Measurements from ENCODE around the gene PREX1.
"Not testable (repeated sequence)": the region's sequence is repeated elsewhere in the genome, so short reads cannot be mapped to it uniquely, and the experiment has no call there.

The PREX1 gene, protein sequence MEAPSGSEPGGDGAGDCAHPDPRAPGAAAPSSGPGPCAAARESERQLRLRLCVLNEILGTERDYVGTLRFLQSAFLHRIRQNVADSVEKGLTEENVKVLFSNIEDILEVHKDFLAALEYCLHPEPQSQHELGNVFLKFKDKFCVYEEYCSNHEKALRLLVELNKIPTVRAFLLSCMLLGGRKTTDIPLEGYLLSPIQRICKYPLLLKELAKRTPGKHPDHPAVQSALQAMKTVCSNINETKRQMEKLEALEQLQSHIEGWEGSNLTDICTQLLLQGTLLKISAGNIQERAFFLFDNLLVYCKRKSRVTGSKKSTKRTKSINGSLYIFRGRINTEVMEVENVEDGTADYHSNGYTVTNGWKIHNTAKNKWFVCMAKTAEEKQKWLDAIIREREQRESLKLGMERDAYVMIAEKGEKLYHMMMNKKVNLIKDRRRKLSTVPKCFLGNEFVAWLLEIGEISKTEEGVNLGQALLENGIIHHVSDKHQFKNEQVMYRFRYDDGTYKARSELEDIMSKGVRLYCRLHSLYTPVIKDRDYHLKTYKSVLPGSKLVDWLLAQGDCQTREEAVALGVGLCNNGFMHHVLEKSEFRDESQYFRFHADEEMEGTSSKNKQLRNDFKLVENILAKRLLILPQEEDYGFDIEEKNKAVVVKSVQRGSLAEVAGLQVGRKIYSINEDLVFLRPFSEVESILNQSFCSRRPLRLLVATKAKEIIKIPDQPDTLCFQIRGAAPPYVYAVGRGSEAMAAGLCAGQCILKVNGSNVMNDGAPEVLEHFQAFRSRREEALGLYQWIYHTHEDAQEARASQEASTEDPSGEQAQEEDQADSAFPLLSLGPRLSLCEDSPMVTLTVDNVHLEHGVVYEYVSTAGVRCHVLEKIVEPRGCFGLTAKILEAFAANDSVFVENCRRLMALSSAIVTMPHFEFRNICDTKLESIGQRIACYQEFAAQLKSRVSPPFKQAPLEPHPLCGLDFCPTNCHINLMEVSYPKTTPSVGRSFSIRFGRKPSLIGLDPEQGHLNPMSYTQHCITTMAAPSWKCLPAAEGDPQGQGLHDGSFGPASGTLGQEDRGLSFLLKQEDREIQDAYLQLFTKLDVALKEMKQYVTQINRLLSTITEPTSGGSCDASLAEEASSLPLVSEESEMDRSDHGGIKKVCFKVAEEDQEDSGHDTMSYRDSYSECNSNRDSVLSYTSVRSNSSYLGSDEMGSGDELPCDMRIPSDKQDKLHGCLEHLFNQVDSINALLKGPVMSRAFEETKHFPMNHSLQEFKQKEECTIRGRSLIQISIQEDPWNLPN (N-terminal part only)

DNA sequence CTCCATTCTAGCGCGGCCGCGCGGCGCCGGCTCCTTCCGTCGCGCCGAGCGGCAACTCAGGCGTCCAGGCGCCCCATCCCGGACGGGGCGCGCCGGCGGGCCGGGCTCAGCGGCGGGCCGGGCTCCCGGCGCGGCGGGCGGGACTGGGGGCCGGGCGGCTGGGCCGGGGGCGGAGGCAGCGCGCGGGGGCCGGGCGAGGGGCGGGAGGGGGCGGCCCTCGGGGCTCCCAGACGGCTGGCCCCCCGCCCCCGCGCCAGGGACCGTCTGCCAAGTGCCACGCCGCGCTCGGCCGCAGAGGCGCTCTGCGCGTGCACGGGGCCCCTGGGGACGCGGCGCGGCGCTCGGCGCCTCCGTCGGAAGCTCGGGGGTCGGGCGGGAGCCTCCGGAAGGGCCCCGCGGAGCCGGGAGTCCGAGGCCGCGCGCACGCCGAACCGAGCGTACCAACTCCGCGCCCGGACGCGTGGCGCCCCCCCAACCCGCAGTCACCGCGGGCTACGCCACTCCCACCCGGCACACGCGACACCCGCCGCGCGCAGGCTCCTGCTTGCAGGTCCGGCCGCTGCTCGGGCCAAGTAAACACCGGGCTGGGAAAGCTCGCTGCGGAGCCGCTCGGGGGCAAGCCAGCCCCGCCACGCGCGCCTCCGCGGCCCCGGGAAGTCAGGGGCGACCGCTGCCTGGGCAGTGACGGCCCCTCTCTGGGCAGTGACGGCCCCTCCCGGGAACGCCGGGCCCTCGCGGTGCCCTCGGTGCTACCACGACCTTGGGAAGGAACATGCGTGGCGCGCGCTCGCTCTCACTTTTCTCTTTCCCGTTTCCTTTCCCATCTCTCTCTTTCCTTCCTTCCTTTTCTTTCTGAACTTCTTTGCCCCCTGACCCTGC lies at the start of gene PREX1:
TSS of gene PREX1 (minus strand) at position 145 of the 879 bp plus-strand sequence. CDS start at position 6, 139 bp downstream.
- DNase-seq = no peak

DNA sequence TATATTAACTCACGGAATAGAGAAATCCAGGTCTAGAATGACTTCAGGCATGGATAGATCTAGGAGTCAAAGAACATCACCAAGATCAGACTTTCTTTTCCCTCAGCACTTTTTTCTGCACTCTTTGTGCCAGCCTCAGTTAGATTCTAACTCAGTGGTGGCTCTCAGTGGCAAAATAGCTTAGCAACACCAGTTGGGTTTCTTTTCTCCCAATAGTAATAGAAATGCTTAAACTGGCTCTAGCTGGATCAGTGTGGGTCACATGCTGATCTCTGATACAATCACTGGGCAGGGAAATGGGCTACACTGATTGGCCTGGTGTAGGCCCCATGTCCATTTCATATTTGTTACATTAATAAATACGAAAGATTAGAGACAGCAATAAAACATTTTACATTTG lies 49.5 kb upstream of the PREX1 start:
- no peak for DNase-seq

DNA sequence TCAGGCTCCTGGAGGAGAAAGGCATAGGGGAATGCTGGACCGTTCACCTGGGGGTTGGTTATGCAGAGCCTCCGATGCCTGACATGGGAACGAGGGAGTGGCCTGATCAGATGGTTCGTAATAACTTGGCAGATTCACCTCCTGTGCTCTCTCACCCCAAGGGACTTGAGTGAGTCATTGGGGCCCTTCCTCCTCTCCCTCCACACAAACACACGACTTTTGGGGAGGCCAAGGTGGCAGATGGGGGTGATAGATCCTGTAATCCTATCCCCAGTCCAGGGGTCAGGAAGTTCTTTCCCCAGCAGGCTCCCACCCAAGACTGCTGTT lies 48.1 kb upstream of the PREX1 start:
- DNase-seq = no peak

DNA sequence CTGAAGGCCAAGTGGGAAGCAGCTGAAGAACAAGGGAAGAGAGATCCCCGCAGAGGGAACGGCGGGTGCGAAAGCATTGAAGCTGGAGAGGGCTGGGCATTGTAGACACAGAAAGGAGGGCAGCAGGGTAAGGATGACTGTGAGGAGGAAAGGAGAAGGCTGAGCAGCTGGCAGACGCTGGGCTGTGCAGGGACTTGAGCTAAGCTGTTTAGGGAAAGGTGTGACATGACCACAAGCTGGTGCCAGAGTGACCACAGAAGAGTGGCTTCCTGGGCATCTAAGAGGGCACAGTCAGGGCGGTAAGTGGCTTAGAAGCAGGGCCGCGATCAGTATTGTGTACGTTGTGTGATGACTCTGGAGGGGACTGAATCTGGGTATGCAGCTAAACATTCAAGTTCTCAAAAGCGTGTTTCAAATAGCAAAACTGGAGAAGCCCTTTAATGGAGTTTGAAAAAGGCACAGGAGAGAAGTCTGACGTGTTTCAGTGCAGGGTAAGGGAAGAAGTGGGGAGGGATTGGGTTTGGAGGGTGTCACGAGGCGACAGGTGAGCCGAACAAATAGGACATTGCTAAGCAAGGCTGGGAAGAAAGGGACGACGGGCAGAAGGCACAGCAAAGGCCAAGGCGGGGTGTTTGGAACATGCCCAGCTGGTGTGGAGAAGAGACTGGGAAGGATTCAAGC lies 47.6 kb upstream of the PREX1 start:
- no peak for DNase-seq

DNA sequence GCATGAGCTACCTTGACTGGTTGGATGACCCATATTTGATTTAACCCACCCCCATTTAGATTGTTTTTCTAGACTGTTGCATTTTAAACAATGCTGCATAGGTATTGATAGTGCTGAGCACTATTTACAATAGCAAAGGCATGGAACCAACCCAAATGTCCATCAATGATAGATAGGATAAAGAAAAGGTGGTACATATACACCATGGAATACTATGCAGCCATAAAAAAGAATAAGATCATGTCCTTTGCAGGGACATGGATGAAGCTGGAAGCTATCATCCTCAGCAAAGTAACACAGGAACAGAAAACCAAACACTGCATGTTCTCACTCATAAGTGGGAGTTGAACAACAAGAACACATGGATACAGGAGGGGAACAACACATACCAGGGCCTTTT lies 41.6 kb upstream of the PREX1 start:
- DNase-seq = not testable (repeated sequence)

DNA sequence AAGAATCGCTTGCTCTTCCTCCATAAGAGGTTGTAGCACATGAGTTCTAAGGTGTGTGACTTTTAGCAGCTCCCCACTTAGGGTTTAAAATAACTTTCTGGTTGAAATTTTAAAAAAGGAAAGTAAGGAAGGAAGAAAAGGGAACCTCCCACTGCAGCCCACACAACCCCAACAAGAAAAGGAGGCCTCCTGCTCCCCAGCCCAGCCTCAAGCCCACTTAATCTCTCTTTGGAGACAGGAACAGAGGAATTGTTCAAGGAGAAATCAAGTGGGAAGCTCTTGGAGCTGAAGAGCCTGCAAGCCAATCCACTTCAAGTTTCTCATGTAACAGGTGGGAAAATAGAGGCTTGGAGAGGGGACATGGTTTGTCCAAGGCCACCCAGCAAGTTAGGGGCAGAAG lies 39.1 kb upstream of the PREX1 start:
- DNase-seq = no peak

- DNase-seq = no peak
Observed at GRCh38 chr20:48864738-48865318, 37.0 kb upstream of the PREX1 start.

DNA sequence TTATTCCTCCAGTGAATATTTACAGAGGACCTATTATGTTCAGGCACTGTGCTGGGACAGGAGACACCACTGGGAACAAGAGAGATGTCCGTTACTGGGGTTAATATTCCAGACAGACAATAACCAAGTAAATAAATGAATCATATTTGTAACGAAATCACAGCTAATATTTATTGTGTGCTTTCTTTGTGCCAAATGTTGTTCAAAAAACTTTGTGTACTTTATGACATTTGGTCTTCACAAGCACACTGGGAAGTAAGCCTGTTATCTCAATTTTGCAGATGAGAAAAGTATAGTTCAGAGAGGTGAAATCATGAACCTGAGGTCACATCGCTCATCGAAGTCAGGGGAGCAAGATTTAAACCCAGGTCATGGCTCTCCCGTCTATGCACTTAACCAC lies 36.5 kb upstream of the PREX1 start:
- no peak for DNase-seq

DNA sequence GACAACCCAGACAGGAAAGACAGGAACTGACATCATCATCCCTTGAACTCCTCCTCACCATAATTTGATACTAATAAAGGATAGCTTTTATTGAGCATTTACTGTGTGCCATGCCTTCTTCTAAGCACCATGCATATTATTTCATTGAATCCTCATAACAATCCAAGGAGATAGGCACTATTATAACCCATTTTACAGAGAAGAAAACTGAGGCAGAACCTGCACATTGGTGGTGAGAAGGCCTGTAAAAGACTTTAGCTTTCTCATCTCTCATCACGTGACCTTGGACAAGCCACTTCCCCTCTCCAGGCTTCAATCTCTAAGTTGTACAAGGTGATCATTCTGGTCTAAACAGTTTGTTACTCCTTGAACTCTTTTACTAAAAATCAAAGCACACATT lies 34.5 kb upstream of the PREX1 start:
- DNase-seq = no peak

DNA sequence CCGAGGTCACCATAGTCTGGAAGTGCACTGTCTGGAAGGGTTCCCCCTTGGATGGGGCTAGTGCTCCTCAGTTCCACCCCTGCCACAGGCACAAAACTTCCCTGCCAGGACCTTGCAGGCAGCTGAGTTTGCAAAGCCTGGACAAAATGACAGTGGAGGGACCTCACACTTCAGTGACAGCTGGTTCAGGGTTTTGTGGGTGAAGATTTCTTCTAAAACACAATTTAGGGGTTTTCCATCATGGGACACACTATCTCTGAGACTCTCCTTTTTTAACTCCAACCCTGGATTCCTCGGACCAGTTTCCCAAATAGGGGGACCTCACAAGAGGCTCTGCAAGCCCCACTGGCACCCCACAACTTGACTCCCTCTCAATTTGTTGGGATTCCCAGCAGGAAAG lies 33.6 kb upstream of the PREX1 start:
- DNase-seq = no peak

DNA sequence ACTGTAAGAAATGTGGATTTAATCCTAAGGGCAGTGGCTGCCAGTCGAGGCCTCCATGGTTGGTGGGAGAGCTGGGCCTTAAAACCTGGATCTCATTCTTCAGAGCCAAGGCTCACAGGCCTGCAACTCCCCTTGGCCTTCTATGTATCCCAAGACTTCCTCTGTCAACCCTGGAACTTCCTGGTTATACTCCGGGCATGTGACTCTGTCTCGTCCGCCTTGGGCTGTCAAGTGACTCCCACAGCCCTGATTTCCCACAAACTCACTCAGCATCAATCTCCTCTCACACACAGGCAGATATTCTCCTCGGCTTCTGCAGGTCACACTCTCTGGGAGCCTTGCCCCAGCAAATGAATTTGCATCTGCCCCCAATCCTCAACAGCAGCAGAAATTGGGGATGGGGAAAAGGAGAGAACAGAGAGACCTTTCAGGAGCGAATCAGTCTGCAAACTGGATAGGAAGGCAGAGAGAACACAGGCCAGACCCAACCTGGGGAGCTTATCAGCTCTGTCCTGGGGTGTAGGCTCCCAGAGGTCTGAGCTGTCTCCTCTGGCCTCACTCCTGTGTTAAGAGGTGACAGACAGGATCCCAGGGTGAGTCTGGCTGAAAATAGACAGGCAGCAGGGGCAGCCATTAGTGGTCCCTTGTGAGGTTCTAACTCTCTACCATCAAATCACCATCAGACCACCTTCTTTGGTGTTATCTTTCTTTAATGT lies 30.4 kb upstream of the PREX1 start:
- DNase-seq = no peak

DNA sequence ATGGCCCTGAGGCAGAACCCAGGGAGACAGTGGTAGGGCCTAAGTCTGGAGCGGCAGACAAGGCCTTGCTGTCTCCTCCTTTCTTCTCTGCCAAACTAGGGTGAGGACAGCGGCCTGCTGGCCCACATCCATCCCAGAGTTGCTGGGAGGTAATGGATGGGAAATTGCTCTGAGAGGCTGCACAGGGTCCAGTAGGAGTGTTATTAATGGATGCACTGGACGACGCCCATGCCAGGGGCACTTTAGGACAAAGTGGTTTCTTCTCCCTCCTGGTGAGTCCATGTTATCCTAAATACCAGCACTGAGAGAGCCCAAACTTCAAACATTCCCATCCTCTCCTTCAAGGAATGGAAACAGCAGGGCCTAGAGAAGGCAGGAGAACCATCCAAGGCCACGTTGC lies 28.3 kb upstream of the PREX1 start:
- no peak for DNase-seq

DNA sequence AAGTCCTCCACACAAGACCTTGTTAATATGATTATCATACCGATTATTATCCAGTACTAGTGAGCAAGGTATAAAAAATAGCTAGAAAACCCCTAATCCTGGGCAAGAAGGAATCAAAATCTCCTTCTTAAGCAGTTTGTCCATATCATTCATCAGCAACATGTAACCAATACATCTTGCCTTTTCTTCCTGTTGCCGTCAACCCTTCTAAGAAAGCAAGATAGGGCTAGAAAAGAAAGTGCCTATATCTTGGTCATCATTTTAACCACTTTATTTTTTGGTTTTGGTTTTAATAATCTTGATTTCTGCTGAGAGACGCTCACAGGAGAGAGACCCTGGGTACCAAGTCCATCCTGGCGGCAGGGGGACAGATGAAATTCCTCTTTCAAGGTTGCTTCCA lies 27.2 kb upstream of the PREX1 start:
- DNase-seq = no peak

GRCh38 chr20:48852609-48853008 lies 24.8 kb upstream of the PREX1 start:
- no peak for DNase-seq

DNA sequence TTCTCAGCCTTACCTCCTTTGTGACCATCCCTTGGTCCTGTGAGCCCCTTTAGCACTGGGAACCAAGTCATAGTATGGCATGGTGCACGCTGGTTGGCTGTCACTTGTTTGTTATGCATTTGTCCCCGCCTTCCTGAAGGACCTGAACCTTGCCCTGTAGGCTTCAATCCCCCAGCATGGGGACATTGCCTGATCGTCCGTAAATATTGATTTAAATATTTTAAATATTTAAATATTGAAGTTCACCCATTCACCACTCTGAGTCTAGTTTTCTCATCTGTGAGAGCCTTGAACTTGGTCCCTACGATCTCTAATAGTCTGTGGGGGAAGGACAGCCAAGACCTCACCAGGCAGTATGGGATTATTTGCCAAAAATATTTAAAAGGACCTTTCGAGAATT lies 23.8 kb upstream of the PREX1 start:
- DNase-seq = no peak

DNA sequence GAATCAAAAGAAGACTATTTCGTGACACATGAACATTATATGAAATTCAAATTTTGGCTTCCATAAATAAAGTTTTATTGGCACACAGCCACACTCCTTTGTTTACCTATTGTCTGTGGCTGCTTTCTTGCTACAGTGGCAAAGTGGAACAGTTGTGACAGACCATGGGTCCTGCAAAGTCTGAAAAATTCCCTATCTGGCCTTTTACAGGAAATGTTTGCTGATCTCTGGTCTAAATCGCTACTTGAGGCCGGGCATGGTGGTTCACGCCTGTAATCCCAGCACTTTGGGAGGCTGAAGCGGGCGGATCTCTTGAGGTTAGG lies 23.1 kb upstream of the PREX1 start:
- no peak for DNase-seq

GRCh38 chr20:48850257-48850976 lies 22.6 kb upstream of the PREX1 start:
- DNase-seq = peak; percentile 86

DNA sequence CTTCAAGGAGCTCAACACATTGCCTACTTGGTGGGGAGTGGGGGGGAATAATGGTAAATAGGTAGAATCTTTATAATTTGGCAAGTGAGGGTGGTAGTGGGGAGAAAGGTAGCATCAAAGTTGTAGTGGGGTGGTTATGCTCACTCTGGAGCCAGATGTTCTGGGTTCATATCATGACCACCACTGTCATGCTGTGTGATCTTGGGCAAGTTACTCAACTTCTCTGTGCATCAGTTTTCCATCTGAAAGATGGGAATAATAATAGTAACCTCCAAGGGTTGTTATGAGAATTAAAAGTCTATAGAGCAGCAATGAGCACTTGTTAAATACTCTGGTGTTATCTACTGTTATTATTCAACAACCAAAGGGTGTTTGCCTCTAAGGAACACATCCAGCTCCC lies 22.0 kb upstream of the PREX1 start:
- DNase-seq = no peak

DNA sequence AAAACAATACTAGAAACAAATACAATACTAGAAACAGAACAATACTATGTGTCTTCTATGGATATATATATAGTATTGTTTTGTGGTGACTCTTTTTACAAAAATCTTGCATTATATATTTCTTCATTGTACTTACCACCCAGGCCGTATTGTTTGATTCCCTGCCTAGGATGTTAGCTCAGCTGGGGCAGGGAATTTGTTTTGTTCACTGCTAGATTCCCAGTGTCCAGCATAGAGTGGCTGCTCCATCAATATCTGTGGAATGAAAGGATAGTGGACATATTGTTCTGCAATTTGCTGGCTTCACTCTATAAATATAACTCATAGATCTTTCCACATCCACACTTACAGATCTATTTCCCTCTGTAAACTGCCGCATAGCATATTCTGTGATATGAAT lies 21.5 kb upstream of the PREX1 start:
- no peak for DNase-seq
